OCI-LY1 (cell line): Measurements from ENCODE around the gene SFSWAP.

Experiments
- EZH2 ChIP-seq: fragments of 200-600 bp; sonication (generic), shearing (Covaris generic); IDR thresholded peaks from 2 replicates; pipeline ENCODE4 v1.8.0; 2017; ENCODE audit warnings: borderline replicate concordance, mixed run types, mild to moderate bottlenecking, antibody characterized with exemption, low read length, moderate library complexity, mixed read lengths
- TF ChIP-seq, protein P1 (sequence below): fragments of 200-600 bp; sonication (generic), shearing (Covaris generic); IDR thresholded peaks from 2 replicates; pipeline ENCODE4 v1.5.1; 2017; ENCODE audit warnings: mild to moderate bottlenecking, antibody characterized with exemption, low read length, moderate library complexity, mixed read lengths

- TF ChIP-seq, protein P1, sequence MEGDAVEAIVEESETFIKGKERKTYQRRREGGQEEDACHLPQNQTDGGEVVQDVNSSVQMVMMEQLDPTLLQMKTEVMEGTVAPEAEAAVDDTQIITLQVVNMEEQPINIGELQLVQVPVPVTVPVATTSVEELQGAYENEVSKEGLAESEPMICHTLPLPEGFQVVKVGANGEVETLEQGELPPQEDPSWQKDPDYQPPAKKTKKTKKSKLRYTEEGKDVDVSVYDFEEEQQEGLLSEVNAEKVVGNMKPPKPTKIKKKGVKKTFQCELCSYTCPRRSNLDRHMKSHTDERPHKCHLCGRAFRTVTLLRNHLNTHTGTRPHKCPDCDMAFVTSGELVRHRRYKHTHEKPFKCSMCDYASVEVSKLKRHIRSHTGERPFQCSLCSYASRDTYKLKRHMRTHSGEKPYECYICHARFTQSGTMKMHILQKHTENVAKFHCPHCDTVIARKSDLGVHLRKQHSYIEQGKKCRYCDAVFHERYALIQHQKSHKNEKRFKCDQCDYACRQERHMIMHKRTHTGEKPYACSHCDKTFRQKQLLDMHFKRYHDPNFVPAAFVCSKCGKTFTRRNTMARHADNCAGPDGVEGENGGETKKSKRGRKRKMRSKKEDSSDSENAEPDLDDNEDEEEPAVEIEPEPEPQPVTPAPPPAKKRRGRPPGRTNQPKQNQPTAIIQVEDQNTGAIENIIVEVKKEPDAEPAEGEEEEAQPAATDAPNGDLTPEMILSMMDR = no peak
- TF ChIP-seq EZH2 = no peak
Observed at GRCh38 chr12:131700271-131700670, 10.6 kb upstream of the SFSWAP start.
